Breast epithelium (tissue), 3 donors: ENCODE measurements around the gene CTNNA3.

Experiments
- CTCF ChIP-seq, 3 donors: fragments of 450-650 bp; IDR thresholded peaks; one replicate each; pipeline ENCODE4 v1.5.1; 2016 to 2017; ENCODE audit warnings: antibody characterized with exemption in 3 of 3, mild to moderate bottlenecking in 3 of 3, moderate library complexity in 3 of 3
- POLR2AphosphoS5 ChIP-seq, 3 donors: sonication (generic); formaldehyde crosslinking; IDR thresholded peaks; one replicate each; pipeline ENCODE4 v1.6.1; 2017; ENCODE audit warnings: antibody characterized with exemption in 3 of 3

DNA sequence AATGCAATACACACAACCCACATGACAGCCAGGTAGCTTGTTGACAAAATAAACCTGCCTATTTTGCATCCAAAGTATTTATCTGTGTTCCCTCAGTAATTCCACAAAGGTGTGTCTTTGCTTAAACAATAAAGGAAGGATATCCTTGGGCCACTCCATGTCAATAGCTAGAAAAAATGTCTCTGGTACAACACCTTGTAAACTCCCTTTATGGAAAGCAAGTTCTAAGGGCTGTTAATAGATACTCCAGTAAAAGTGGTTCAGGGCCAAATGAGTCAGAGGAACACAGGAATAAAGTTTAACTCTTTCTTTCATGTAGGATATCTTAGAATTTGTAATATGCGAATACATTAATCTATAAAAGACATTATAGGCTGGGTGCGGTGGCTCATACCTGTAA, 867.0 kb downstream of the CTNNA3 start:
- TF ChIP-seq POLR2AphosphoS5 (IDR thresholded peaks at IDR 0.05), result no peak
- TF ChIP-seq CTCF (IDR thresholded peaks at IDR 0.05), result no peak
